DMS114 treated with DMSO at 0.1 percent for 48 hours (cell line): Measurements from ENCODE around the gene IFT27.

ENCODE experiments used
- DNase-seq: peaks from one replicate; lab custom pipeline; 2025; ENCODE audit not compliant: unreplicated experiment; lab: John Stamatoyannopoulos, UW

IFT27 gene

GRCh38 chr22:36775964-36776669 lies at the start of gene IFT27:
Gene IFT27, minus strand, starts transcription at chr22:36776119. Its CDS starts 412 bp downstream, at chr22:36775707.
- DNase-seq, result peak; percentile 99

- no peak for DNase-seq
Observed at GRCh38 chr22:36824655-36825054, 48.7 kb upstream of the IFT27 start.

- no peak for DNase-seq
Observed at GRCh38 chr22:36823186-36823839, 47.4 kb upstream of the IFT27 start.

- DNase-seq, result no peak
Observed at GRCh38 chr22:36822581-36822980, 46.7 kb upstream of the IFT27 start.

GRCh38 chr22:36819112-36819511 lies 43.2 kb upstream of the IFT27 start:
- no peak for DNase-seq

GRCh38 chr22:36818010-36818642 lies 42.2 kb upstream of the IFT27 start:
- DNase-seq, result no peak

- no peak for DNase-seq
Observed at GRCh38 chr22:36817525-36817848, 41.6 kb upstream of the IFT27 start.

- no peak for DNase-seq
Observed at GRCh38 chr22:36816636-36817524, 41.0 kb upstream of the IFT27 start, which contains the start of gene PVALB. Gene PVALB, minus strand, starts transcription at chr22:36817035. Its CDS starts 30 bp downstream, at chr22:36817005.

GRCh38 chr22:36816339-36816635 lies 40.4 kb upstream of the IFT27 start:
- no peak for DNase-seq

GRCh38 chr22:36815558-36816338 lies 39.8 kb upstream of the IFT27 start:
- DNase-seq, result no peak

GRCh38 chr22:36814801-36815200 lies 38.9 kb upstream of the IFT27 start:
- no peak for DNase-seq

- no peak for DNase-seq
Observed at GRCh38 chr22:36811094-36811800, 35.3 kb upstream of the IFT27 start.

GRCh38 chr22:36809351-36809750 lies 33.4 kb upstream of the IFT27 start:
- DNase-seq, result no peak

GRCh38 chr22:36808721-36809344 lies 32.9 kb upstream of the IFT27 start:
- no peak for DNase-seq

- no peak for DNase-seq
Observed at GRCh38 chr22:36807627-36808026, 31.7 kb upstream of the IFT27 start.

GRCh38 chr22:36806835-36807234 lies 30.9 kb upstream of the IFT27 start:
- DNase-seq, result no peak

- DNase-seq, result no peak
Observed at GRCh38 chr22:36803358-36803757, 27.4 kb upstream of the IFT27 start.

GRCh38 chr22:36798674-36799066 lies 22.8 kb upstream of the IFT27 start:
- DNase-seq, result no peak

GRCh38 chr22:36797911-36798673 lies 22.2 kb upstream of the IFT27 start:
- DNase-seq, result no peak
